D721Med (cell line): ENCODE results near the gene ZFYVE19.

ENCODE experiments used
- DNase-seq: peaks from one replicate; pipeline ENCODE4 v3.0.0; 2011; ENCODE audit warnings: low spot score; ENCODE audit not compliant: insufficient read length
- FAIRE-seq: peaks from 2 replicates; lab custom pipeline; 2011; peaks lifted over from hg19 to GRCh38; lab: Jason Lieb, UNC
- TF ChIP-seq, protein P1 (sequence below): IDR thresholded peaks from 2 replicates; pipeline ENCODE4 v1.5.1; 2012; ENCODE audit warnings: mild to moderate bottlenecking, control low read depth; ENCODE audit not compliant: insufficient read depth; ENCODE audit errors: missing control alignments

ZFYVE19 gene

DNA sequence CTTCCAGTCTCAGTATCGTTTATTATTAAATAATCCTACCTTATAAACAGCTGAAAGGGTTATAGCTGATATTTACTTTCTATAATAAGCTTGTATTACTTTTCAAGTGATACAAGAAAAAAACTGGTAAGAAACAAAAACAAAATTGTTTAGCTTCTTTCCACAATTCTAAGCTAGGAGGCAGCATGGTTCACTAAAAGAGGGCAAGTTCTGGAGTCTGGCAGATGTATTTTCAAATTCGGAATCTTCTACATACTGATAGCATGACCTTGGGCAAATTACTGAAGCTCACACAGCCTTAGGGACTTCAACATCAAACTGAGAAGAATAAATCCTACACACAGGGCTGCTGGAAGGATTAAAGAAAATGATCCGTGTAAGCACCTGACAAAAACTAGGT is 21.7 kb upstream of the ZFYVE19 start:
- TF ChIP-seq, protein P1, sequence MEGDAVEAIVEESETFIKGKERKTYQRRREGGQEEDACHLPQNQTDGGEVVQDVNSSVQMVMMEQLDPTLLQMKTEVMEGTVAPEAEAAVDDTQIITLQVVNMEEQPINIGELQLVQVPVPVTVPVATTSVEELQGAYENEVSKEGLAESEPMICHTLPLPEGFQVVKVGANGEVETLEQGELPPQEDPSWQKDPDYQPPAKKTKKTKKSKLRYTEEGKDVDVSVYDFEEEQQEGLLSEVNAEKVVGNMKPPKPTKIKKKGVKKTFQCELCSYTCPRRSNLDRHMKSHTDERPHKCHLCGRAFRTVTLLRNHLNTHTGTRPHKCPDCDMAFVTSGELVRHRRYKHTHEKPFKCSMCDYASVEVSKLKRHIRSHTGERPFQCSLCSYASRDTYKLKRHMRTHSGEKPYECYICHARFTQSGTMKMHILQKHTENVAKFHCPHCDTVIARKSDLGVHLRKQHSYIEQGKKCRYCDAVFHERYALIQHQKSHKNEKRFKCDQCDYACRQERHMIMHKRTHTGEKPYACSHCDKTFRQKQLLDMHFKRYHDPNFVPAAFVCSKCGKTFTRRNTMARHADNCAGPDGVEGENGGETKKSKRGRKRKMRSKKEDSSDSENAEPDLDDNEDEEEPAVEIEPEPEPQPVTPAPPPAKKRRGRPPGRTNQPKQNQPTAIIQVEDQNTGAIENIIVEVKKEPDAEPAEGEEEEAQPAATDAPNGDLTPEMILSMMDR, result peak; percentile 11
- FAIRE-seq, result no peak
- no peak for DNase-seq

DNA sequence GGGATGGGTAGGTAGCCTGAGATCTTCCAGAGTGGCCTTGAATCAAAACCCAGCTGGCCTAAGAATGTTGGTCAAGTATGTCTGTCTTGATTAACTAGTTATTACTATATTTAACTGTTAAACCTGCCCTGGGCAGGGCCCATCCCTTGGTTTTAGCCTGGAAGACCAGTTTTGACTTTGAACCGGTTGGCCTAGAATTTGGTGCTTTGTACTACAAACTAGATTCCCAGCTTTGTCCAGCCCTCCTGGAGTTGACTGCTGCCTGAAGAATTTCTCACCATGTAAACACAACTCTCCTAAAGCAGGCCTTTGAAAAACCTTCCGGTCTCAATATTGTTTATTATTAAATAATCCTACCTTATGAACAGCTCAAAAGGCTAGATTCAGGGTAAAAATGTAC is 21.1 kb upstream of the ZFYVE19 start:
- TF ChIP-seq, protein P1, result no peak
- no peak for FAIRE-seq
- no peak for DNase-seq

DNA sequence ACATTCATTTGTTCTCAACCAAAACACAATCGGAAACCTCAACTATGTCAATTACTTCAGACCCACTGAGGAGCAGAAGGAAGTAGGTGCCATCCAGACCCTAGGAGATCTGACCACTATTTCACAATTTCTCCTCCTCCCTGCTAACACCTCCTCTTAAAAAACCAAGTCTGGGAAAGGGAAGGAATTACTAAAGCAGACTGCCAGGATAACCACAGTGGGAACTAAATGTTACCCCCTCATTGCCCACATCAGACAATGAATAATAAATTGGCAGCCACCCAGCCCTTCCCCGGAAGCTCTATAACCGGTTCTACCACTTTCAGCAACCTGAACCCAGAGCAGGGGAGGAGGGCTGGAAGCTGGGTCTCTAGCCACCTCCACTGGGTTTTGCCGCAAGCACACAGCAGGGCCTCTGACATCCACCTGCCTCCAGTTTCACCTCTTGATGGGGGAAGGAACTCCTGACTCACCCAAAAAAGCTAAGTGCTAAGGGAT is 19.5 kb upstream of the ZFYVE19 start:
- DNase-seq (no peak), FAIRE-seq (no peak)
- TF ChIP-seq, protein P1, result no peak

DNA sequence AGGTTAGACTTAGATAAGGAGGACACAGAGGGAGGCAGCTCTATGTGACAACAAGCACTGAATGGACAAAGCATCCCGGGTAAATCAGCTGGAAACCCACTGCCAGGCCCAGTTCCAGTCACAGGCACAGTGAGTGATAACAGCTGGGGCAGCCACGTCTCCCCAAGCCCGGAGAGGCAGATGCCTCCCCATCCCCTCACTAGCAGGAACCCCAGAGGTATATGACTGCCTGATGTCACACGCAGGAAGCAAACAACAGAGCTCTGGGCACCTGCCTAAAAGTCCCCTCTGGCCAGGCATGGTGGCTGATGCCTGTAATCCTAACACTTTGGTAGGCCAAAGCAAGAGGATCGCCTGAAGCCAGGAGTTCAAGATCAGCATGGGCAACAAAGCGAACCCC is 18.9 kb upstream of the ZFYVE19 start:
- DNase-seq, result no peak
- FAIRE-seq, result no peak

DNA sequence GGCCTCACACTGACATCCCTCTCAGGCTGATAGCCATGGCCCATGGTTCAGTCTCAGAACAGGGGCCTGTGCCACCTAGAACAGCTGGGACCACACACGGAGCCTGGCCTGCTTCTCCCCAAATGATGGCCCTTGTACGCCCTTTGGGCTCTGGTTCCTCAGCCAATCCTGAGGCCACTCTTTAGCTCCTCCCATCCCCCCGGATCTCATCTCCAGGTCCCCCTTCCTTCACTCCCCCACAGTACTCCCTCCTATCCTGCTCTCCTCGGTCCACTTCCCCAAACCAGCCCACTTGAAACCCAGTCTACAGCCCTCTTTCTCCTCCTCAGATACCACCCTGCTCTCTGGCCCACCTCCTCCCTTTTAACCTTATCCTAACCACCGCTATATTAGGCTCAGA is 17.8 kb upstream of the ZFYVE19 start:
- no peak for FAIRE-seq
- TF ChIP-seq, protein P1, result no peak
- no peak for DNase-seq

More for the DNA sequence above, 18.9 kb upstream of the ZFYVE19 start:
- TF ChIP-seq, protein P1, result no peak

DNA sequence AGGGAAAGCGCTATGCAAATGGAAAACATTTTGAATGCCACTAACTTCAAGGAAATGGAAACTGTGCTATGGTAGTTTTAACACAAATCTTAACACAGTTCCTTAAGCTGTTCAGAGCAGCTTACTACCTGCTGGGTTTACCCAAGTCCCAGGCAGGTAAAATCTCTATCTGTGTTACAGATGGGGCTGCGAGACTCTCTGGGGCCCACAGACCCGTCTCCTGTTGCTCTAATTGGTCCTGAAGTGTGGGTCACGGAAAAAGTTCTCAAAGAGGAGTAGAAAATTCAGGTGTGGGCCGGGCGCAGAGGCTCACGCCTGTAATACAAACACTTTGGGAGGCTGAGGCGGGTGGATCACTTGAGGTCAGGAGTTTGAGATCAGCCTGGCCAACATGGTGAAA is 16.9 kb upstream of the ZFYVE19 start:
- no peak for DNase-seq
- no peak for FAIRE-seq
- TF ChIP-seq, protein P1, result no peak

DNA sequence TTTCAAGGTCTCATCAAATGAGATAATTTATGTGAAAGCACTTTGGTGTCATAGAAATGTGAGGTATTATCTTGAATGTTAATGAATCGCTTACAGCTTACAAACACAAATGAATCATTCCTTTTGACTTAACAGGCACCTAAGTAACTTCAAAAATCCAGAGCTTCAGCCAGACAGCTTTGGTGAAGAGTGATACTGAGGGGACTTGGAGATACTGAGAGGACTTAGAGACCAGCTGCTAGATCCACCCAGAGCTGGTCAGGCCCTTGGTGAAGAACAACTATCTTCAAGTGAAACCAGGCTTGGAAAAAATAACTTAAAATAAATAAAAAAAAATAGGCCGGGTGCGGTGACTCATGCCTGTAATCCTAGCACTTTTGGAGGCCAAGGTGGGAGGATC is 16.2 kb upstream of the ZFYVE19 start:
- TF ChIP-seq, protein P1, result no peak
- DNase-seq (no peak), FAIRE-seq (no peak)
